ENCODE measurements around the gene TRIO.

The TRIO gene

GRCh38 chr5:14235872-14236271 is 92.7 kb downstream of the TRIO start:
- POLR2A ChIA-PET, result no interaction called here
- Histone ChIP-seq H3K4me3 (ENCODE audit: low read depth, low read length) (no peak overlapping the region), H3K9me3 (ENCODE audit: control insufficient read depth, insufficient read depth, low read depth, low read length) (no peaks in the 10 kb centered on the region), H3K36me3 (ENCODE audit: control insufficient read depth in 2 of 2, insufficient read depth in 1 of 2, low read length in 2 of 2) (no peaks in the 10 kb centered on the region), H3K27ac (ENCODE audit: extremely low read depth, low read depth, low read length) (no peak overlapping the region), H3K4me1 (ENCODE audit: control insufficient read depth, insufficient read depth, low read length) (peaks cover 34% of the 10 kb centered on the region)
- no peak for TF ChIP-seq ZNF677 (tag by site-specific recombination; IDR thresholded peaks at IDR 0.05)
- no peak for TF ChIP-seq SP7 (tag by site-specific recombination; IDR thresholded peaks at IDR 0.05)
- CTCF ChIA-PET, result interaction anchor here (0.7 kb wide), 1 partner anchor 48 kb away, joined by 3 read pairs; no protein-coding TSS in a partner anchor

GRCh38 chr5:14236757-14237156 is 93.6 kb downstream of the TRIO start:
- ChIA-PET POLR2A (no interaction called here), CTCF (no interaction called here)
- no peak overlapping the region for H3K4me3 ChIP-seq (ENCODE audit: low read depth, low read length)
- peaks cover 28% of the 10 kb centered on the region for H3K4me1 ChIP-seq (ENCODE audit: control insufficient read depth, insufficient read depth, low read length)
- TF ChIP-seq GLI4 (tag by site-specific recombination; IDR thresholded peaks at IDR 0.05) (no peak), ZNF596 (tag by site-specific recombination; IDR thresholded peaks at IDR 0.05) (peak; percentile 68)
- H3K27ac ChIP-seq (ENCODE audit: extremely low read depth, low read depth, low read length), result no peak overlapping the region
- no peaks in the 10 kb centered on the region for H3K9me3 ChIP-seq (ENCODE audit: control insufficient read depth, insufficient read depth, low read depth, low read length)
- H3K36me3 ChIP-seq (ENCODE audit: control insufficient read depth in 2 of 2, insufficient read depth in 1 of 2, low read length in 2 of 2), result no peaks in the 10 kb centered on the region

GRCh38 chr5:14237317-14238086 is 94.4 kb downstream of the TRIO start:
- H3K36me3 ChIP-seq (ENCODE audit: control insufficient read depth in 2 of 2, insufficient read depth in 1 of 2, low read length in 2 of 2), result no peaks in the 10 kb centered on the region
- no peak overlapping the region for H3K4me3 ChIP-seq (ENCODE audit: low read depth, low read length)
- ChIA-PET POLR2A (interaction anchor here (0.6 kb wide), 1 partner anchor 653 kb away, joined by 7 read pairs; no protein-coding TSS in a partner anchor), CTCF (no interaction called here)
- TF ChIP-seq SCRT2 (tag by site-specific recombination; IDR thresholded peaks at IDR 0.05), result peak; percentile 72
- no peak for TF ChIP-seq ZNF350 (tag by site-specific recombination; IDR thresholded peaks at IDR 0.05)
- TF ChIP-seq ZNF600 (tag by site-specific recombination; IDR thresholded peaks at IDR 0.05), result peak; percentile 81
- TF ChIP-seq SCRT1 (tag by site-specific recombination; IDR thresholded peaks at IDR 0.05; ENCODE audit: borderline replicate concordance), result peak; percentile 73; the same call in 1 of the 2 replicates
- TF ChIP-seq ZFP69B (tag by site-specific recombination; IDR thresholded peaks at IDR 0.05), result peak; percentile 45; the same call in 1 of the 2 replicates
- TF ChIP-seq ZNF398 (tag by site-specific recombination; IDR thresholded peaks at IDR 0.05), result no peak
- TF ChIP-seq SP7 (tag by site-specific recombination; IDR thresholded peaks at IDR 0.05), result 0 out of 2 replicates have a peak, but pooled peaks have one; percentile 14
- TF ChIP-seq ZNF302 (tag by site-specific recombination; IDR thresholded peaks at IDR 0.05; ENCODE audit: low read depth), result no peak
- no peaks in the 10 kb centered on the region for H3K9me3 ChIP-seq (ENCODE audit: control insufficient read depth, insufficient read depth, low read depth, low read length)
- H3K4me1 ChIP-seq (ENCODE audit: control insufficient read depth, insufficient read depth, low read length), result peaks cover 23% of the 10 kb centered on the region
- no peak overlapping the region for H3K27ac ChIP-seq (ENCODE audit: extremely low read depth, low read depth, low read length)

GRCh38 chr5:14238272-14238671 is 95.1 kb downstream of the TRIO start:
- Histone ChIP-seq H3K9me3 (ENCODE audit: control insufficient read depth, insufficient read depth, low read depth, low read length) (no peaks in the 10 kb centered on the region), H3K4me3 (ENCODE audit: low read depth, low read length) (no peak overlapping the region), H3K27ac (ENCODE audit: extremely low read depth, low read depth, low read length) (no peak overlapping the region), H3K36me3 (ENCODE audit: control insufficient read depth in 2 of 2, insufficient read depth in 1 of 2, low read length in 2 of 2) (no peaks in the 10 kb centered on the region), H3K4me1 (ENCODE audit: control insufficient read depth, insufficient read depth, low read length) (peaks cover 23% of the 10 kb centered on the region)
- CTCF ChIA-PET, result no interaction called here
- POLR2A ChIA-PET, result interaction anchor here (0.6 kb wide), 1 partner anchor 652 kb away, joined by 7 read pairs; no protein-coding TSS in a partner anchor
- no peak for TF ChIP-seq ZNF169 (tag by site-specific recombination; IDR thresholded peaks at IDR 0.05)
- TF ChIP-seq ZEB2 (tag by site-specific recombination; IDR thresholded peaks at IDR 0.05), result no peak
- peak; percentile 43 for TF ChIP-seq ZIC2 (tag by site-specific recombination; IDR thresholded peaks at IDR 0.05)
- 0 out of 2 replicates have a peak, but pooled peaks have one; percentile 12 for TF ChIP-seq GLIS1 (tag by site-specific recombination; IDR thresholded peaks at IDR 0.05)
- peak; percentile 95 for TF ChIP-seq ZNF692 (tag by site-specific recombination; IDR thresholded peaks at IDR 0.05)
- peak; percentile 97 for TF ChIP-seq ZFP69B (tag by site-specific recombination; IDR thresholded peaks at IDR 0.05)
